ENCODE results near the gene B3GALT6. TPM values are rescaled to one million over a fixed set of nuclear protein-coding genes. Genes with fewer than 3 reads are reported as not detected.
A peak's percentile ranks its signal among the peaks of the same experiment; 100 is the strongest.
"Not testable (repeated sequence)": the region's sequence is repeated elsewhere in the genome, so short reads cannot be mapped to it uniquely, and the experiment has no call there.

Gene B3GALT6
- total RNA-seq (2012; rRNA removed) = 16.0 and 20.8 TPM in 2 replicates

- Histone ChIP-seq H3K27me3 (ENCODE audit: control insufficient read depth, insufficient read depth, low read length) (no peaks in the 10 kb centered on the region), H3K9me3 (replicated peaks; ENCODE audit: low read length) (no peaks in the 10 kb centered on the region), H3K36me3 (ENCODE audit: insufficient read depth, low read length) (peaks cover 32% of the 10 kb centered on the region), H3K4me1 (ENCODE audit: control insufficient read depth, insufficient read depth, low read length) (peaks cover 25% of the 10 kb centered on the region), H3K4me2 (ENCODE audit: low read length) (peak within 1 kb of the TSS; percentile 92), H3K9ac (ENCODE audit: low read depth, low read length) (peak within 1 kb of the TSS; percentile 97), H3K4me3 (ENCODE audit: low read length) (peak within 1 kb of the TSS; percentile 79)
Observed at GRCh38 chr1:1232208-1232795, at the start of gene B3GALT6. Gene B3GALT6 (plus strand): TSS chr1:1232237. CDS start chr1:1232279, 42 bp downstream.

DNA sequence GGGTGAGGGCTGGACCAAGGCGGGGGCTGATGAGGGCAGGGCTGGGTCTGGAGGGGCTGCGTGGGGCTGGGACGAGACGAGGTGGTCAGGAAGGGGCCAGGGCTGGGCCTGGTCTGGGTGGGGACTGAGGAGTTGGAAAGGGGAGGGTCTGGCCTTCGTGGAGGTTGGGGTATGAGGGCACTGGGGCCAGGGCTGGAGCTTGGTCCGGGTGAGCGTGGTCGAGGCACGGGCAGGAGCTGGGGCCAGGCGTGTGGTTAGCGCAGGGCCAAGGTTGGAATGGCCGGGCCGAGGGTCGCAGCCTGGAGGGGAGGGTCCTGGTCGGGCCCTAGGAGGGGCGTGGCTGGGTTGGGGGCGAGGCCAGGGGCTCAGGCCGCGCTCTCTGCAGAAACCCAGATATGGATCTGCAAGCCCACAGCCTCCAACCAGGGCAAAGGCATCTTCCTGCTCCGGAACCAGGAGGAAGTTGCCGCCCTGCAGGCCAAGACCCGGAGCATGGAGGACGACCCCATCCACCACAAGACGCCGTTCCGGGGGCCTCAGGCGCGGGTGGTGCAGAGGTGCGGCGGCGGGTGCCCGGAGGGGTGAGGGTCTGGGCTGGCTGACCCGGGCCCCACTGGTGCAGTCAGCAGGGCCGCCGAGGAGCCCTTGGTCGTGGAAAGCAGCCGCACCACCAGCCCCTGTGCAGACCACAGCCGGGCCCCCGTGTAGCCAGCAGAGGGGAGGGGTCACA is 49.4 kb upstream of the B3GALT6 start:
- Histone ChIP-seq H3K4me2 (ENCODE audit: low read length) (no peak overlapping the region), H3K4me3 (ENCODE audit: low read length) (no peak overlapping the region), H3K4me1 (ENCODE audit: control insufficient read depth, insufficient read depth, low read length) (peaks cover 6% of the 10 kb centered on the region), H3K9ac (ENCODE audit: low read depth, low read length) (no peak overlapping the region), H3K36me3 (ENCODE audit: insufficient read depth, low read length) (no peaks in the 10 kb centered on the region), H3K27me3 (ENCODE audit: control insufficient read depth, insufficient read depth, low read length) (peaks cover 16% of the 10 kb centered on the region), H3K9me3 (replicated peaks; ENCODE audit: low read length) (no peaks in the 10 kb centered on the region)

DNA sequence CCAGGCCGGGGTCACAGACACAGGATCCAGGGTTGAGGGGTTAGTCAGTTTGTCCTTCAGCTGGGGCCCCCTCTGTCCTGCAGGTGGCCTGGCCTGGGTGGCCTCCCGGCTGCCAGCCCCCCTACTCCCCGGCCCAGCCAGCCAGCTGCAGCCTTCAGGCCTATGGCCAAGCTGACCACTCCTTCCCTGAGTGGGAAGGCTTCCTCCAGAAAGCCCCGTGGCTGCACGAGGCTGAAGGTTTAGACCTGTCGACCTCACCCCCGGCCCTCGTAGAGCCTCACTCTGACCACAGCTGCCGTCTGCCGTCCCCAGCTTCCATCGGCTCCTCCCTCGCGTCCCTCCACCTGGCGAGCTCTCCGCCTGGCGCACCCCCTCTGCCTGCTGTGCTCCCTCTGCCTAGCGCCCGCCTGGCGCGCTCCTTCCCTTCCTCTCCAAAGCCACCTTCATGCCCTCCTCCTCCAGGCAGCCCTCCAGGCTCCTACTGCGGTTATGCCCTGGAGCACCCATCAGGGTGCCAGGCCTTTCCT is 48.8 kb upstream of the B3GALT6 start:
- H3K4me2 ChIP-seq (ENCODE audit: low read length) = no peak overlapping the region

DNA sequence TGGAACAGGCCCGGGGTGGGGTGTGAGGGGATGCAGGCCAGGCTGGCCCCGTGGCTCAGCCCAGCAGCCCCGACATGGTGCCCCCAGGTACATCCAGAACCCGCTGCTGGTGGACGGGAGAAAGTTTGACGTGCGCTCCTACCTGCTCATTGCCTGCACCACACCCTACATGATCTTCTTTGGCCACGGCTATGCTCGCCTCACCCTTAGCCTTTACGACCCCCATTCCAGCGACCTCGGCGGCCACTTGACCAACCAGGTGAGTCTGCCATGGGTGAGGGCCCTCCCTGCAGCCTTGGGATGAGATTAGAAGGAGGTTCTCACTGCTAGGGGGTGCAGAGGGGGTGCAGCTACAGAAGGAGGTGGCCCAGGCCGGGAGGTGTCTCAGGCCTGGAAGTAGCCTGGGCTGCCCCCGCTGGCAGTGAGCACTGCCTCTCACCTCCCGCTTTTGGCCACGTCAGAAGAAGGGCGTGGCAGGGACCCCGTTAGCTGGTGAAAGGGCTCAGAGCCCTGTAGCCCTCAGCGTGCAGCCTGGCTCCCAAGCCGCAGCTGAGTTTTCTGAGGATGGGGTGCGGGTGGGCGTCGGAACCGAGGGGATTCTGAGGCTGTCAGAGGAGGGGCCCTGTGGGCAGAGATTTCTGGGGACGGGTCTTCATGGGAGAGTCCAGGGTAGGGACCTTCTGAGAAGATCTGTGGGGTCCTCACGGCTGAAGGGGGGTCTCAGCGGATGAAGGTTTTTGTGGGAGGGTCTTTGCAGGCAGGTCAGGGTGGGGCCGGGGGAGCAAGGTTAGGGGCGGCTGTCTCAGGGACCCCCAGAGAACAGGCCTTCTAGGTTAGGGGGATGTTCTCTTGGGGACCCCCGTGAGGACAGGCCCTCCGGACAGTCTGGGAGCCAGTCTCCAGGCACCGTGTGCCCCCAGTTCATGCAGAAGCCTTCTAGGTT is 47.9 kb upstream of the B3GALT6 start:
- no peaks in the 10 kb centered on the region for H3K36me3 ChIP-seq (ENCODE audit: insufficient read depth, low read length)
- no peaks in the 10 kb centered on the region for H3K9me3 ChIP-seq (replicated peaks; ENCODE audit: low read length)
- peaks cover 6% of the 10 kb centered on the region for H3K4me1 ChIP-seq (ENCODE audit: control insufficient read depth, insufficient read depth, low read length)
- H3K27me3 ChIP-seq (ENCODE audit: control insufficient read depth, insufficient read depth, low read length) = peaks cover 17% of the 10 kb centered on the region
- H3K4me2 ChIP-seq (ENCODE audit: low read length) = no peak overlapping the region
- no peak overlapping the region for H3K9ac ChIP-seq (ENCODE audit: low read depth, low read length)
- no peak overlapping the region for H3K4me3 ChIP-seq (ENCODE audit: low read length)

More for the DNA sequence above, 48.8 kb upstream of the B3GALT6 start:
- H3K9me3 ChIP-seq (replicated peaks; ENCODE audit: low read length) = no peaks in the 10 kb centered on the region
- H3K27me3 ChIP-seq (ENCODE audit: control insufficient read depth, insufficient read depth, low read length) = peaks cover 12% of the 10 kb centered on the region
- no peak overlapping the region for H3K4me3 ChIP-seq (ENCODE audit: low read length)
- no peak overlapping the region for H3K9ac ChIP-seq (ENCODE audit: low read depth, low read length)
- no peaks in the 10 kb centered on the region for H3K36me3 ChIP-seq (ENCODE audit: insufficient read depth, low read length)
- H3K4me1 ChIP-seq (ENCODE audit: control insufficient read depth, insufficient read depth, low read length) = peaks cover 6% of the 10 kb centered on the region

GRCh38 chr1:1185101-1185765 is 46.8 kb upstream of the B3GALT6 start:
- peaks cover 21% of the 10 kb centered on the region for H3K27me3 ChIP-seq (ENCODE audit: control insufficient read depth, insufficient read depth, low read length)
- H3K4me3 ChIP-seq (ENCODE audit: low read length) = no peak overlapping the region
- no peak overlapping the region for H3K4me2 ChIP-seq (ENCODE audit: low read length)
- H3K4me1 ChIP-seq (ENCODE audit: control insufficient read depth, insufficient read depth, low read length) = peaks cover 6% of the 10 kb centered on the region
- H3K9me3 ChIP-seq (replicated peaks; ENCODE audit: low read length) = no peaks in the 10 kb centered on the region
- H3K9ac ChIP-seq (ENCODE audit: low read depth, low read length) = no peak overlapping the region
- H3K36me3 ChIP-seq (ENCODE audit: insufficient read depth, low read length) = no peaks in the 10 kb centered on the region

DNA sequence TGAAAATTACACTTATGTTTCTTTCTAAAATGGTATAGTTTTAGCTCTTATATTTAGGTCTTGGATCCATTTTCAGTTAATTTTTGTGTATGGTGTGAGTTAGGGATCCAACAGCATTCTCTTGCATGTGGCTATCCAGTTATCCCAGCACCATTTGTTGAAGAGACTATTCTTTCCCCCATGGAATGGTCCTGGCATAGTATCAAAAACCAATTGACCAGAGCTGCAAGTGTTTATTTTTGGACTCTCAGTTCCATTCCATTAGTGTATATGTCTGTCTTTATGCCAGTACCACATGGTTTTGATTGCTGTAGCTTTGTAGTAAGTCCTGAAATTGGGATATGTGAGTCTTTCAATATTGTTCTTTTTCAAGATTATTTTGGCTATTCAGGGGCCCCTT is 44.1 kb upstream of the B3GALT6 start:
- H3K4me2 ChIP-seq (ENCODE audit: low read length) = no peak overlapping the region
- H3K9ac ChIP-seq (ENCODE audit: low read depth, low read length) = no peak overlapping the region
- no peaks in the 10 kb centered on the region for H3K9me3 ChIP-seq (replicated peaks; ENCODE audit: low read length)
- H3K36me3 ChIP-seq (ENCODE audit: insufficient read depth, low read length) = no peaks in the 10 kb centered on the region
- H3K4me1 ChIP-seq (ENCODE audit: control insufficient read depth, insufficient read depth, low read length) = peaks cover 6% of the 10 kb centered on the region
- no peak overlapping the region for H3K4me3 ChIP-seq (ENCODE audit: low read length)
- H3K27me3 ChIP-seq (ENCODE audit: control insufficient read depth, insufficient read depth, low read length) = peaks cover 17% of the 10 kb centered on the region

DNA sequence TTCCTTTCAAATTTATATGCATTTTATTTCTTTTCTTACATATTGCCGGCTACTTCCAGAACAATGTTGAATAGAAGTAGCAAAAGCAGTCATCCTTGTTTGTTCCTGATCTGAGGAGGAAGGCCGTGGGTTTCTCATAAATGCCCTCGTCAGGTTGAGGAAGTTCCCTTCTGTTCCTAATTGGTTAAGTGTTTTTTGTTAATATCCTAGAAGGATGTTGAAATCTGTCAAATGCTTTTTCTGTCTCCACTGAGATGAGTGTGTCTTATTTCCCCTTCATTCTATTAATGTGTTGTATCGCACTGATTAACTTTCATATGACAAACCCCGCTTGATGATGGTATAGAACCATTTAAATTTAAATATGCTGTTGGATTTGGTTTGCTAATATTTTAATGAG is 42.9 kb upstream of the B3GALT6 start:
- Histone ChIP-seq H3K4me2 (ENCODE audit: low read length) (no peak overlapping the region), H3K4me1 (ENCODE audit: control insufficient read depth, insufficient read depth, low read length) (peaks cover 6% of the 10 kb centered on the region), H3K9ac (ENCODE audit: low read depth, low read length) (no peak overlapping the region), H3K36me3 (ENCODE audit: insufficient read depth, low read length) (no peaks in the 10 kb centered on the region), H3K4me3 (ENCODE audit: low read length) (no peak overlapping the region), H3K27me3 (ENCODE audit: control insufficient read depth, insufficient read depth, low read length) (peaks cover 17% of the 10 kb centered on the region), H3K9me3 (replicated peaks; ENCODE audit: low read length) (no peaks in the 10 kb centered on the region)

DNA sequence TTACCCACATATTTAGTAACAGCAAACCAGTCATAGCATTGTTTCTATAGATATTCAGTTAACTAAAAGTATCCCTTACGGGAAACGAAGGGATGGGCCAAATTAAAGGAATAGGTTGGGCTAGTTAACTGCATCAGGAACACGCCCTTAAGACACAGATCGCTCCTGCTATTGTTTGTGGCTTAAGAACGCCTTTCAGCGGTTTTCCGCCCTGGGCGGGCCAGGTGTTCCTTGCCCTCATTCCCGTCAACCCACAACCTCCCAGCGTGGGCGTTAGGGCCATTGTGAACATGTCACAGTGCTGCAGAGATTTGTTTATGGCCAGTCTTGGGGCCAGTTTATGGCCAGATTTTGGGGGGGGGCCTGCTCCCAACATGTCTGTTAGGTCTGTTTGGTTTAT is 40.3 kb upstream of the B3GALT6 start:
- H3K4me3 ChIP-seq (ENCODE audit: low read length) = no peak overlapping the region
- no peaks in the 10 kb centered on the region for H3K9me3 ChIP-seq (replicated peaks; ENCODE audit: low read length)
- peaks cover 11% of the 10 kb centered on the region for H3K27me3 ChIP-seq (ENCODE audit: control insufficient read depth, insufficient read depth, low read length)
- H3K9ac ChIP-seq (ENCODE audit: low read depth, low read length) = no peak overlapping the region
- no peak overlapping the region for H3K4me2 ChIP-seq (ENCODE audit: low read length)
- H3K4me1 ChIP-seq (ENCODE audit: control insufficient read depth, insufficient read depth, low read length) = no peaks in the 10 kb centered on the region
- H3K36me3 ChIP-seq (ENCODE audit: insufficient read depth, low read length) = no peaks in the 10 kb centered on the region

DNA sequence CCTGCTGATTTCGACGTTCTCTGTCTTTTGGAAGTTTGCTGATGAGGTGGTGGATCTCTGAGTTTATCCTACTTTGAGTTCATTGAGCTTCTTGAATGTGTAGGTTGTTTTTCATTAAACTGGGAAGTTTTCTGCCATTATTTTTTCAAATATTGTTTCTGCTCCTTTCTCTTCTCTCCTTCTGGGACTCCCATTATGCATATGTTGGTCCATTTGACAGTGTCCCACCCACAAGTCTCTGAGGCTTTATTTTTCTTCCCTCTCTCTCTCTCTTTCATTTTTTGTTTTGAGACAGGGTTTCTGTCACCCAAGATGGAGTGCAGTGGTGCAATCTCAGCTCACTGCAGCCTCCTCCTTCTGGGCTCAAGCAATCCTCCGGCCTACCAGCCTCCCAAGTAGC is 37.3 kb upstream of the B3GALT6 start:
- H3K4me3 ChIP-seq (ENCODE audit: low read length) = no peak overlapping the region
- H3K36me3 ChIP-seq (ENCODE audit: insufficient read depth, low read length) = no peaks in the 10 kb centered on the region
- H3K4me1 ChIP-seq (ENCODE audit: control insufficient read depth, insufficient read depth, low read length) = no peaks in the 10 kb centered on the region
- no peaks in the 10 kb centered on the region for H3K9me3 ChIP-seq (replicated peaks; ENCODE audit: low read length)
- H3K4me2 ChIP-seq (ENCODE audit: low read length) = no peak overlapping the region
- peaks cover 3% of the 10 kb centered on the region for H3K27me3 ChIP-seq (ENCODE audit: control insufficient read depth, insufficient read depth, low read length)
- no peak overlapping the region for H3K9ac ChIP-seq (ENCODE audit: low read depth, low read length)

DNA sequence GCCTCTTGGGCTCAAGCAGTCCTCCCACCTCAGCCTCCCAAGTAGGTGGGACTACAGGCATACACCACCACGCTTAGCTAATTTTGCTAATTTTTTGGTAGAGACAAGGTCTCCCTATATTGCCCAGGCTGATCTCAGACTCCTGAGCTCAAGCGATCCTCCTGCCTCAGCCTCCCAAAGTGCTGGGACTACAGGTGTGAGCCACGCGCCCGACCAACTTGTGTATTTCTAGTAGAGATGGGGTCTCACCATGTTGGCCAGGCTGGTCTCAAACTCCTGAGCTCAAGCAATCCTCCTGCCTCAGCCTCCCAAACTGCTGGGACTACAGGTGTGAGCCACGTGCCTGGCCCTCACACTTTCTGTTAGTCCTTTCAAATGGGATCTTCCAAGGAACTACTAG is 36.3 kb upstream of the B3GALT6 start:
- H3K9me3 ChIP-seq (replicated peaks; ENCODE audit: low read length); H3K4me3 ChIP-seq (ENCODE audit: low read length); H3K4me1 ChIP-seq (ENCODE audit: control insufficient read depth, insufficient read depth, low read length); H3K9ac ChIP-seq (ENCODE audit: low read depth, low read length); H3K27me3 ChIP-seq (ENCODE audit: control insufficient read depth, insufficient read depth, low read length); H3K36me3 ChIP-seq (ENCODE audit: insufficient read depth, low read length); H3K4me2 ChIP-seq (ENCODE audit: low read length): not testable (repeated sequence)
